GM19099 (cell line): ENCODE measurements around the gene LRRC34.
A peak's percentile ranks its signal among the peaks of the same experiment; 100 is the strongest.

Experiments
- POLR2A ChIP-seq: IDR thresholded peaks from 3 replicates; pipeline ENCODE4 v1.6.1; 2011; ENCODE audit warnings: low read depth; ENCODE audit not compliant: insufficient read length; ENCODE audit errors: extremely low read depth

LRRC34 gene

DNA sequence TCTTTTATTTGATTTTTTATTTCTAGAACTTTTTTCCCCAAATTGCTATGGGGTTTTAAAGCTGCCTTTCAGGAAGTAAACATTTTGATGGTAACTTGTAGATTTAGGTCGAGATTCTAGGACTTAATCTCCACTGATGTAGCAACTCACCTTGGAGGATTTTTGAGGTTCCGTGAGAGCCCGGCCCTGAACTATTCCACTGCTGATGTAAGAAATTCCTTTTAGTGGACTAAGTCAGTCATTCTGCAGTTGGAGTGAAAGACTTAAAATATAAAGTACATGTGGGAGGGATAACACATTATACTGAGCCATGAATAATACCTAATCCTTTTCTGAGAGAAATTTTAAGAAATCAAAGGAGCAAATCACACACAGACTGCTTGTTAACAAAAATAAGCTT lies 12.6 kb upstream of the LRRC34 start:
- TF ChIP-seq POLR2A: no peak

DNA sequence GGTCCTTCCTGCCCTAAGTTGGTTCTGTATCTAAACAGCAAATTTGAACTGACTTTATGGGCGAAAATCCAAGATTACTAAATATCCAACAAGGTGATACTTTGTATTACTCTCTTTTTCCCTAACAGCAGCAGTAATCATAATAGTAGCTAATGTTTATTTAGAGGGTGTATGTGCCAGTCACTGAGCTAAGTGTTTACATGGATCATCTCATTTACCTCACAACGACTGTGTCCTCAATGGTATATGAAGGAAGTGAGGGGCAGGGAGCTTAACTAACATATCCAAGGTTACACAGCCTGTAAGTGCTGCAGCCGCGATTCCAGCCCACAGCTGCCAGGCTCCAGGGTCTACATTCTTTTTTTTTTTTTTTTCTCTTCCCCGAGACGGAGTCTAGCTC lies 10.3 kb upstream of the LRRC34 start:
- TF ChIP-seq POLR2A: no peak

DNA sequence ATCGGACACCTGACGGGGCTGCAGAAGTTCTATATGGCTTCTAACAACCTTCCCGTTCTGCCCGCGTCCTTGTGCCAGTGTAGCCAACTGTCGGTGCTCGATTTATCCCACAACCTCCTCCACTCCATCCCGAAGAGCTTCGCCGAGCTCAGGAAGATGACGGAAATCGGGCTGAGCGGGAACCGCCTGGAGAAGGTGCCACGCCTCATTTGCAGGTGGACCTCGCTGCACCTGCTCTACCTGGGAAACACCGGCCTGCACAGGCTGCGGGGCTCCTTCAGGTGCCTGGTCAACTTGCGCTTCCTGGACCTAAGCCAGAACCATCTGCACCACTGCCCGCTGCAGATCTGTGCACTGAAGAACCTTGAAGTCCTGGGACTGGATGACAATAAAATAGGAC lies 9.8 kb upstream of the LRRC34 start:
- no peak for TF ChIP-seq POLR2A

DNA sequence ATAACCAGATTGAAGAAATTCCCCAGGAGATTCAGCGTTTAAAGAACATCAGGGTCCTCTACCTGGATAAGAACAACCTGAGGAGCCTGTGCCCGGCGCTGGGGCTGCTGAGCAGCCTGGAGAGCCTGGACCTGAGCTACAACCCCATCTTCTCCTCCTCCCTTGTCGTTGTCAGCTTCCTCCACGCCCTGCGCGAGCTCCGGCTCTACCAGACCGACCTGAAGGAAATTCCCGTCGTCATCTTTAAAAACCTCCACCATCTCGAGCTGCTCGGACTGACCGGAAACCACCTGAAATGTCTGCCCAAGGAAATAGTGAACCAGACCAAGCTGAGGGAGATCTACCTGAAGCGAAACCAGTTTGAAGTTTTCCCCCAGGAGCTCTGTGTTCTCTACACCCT lies 9.4 kb upstream of the LRRC34 start:
- no peak for TF ChIP-seq POLR2A

DNA sequence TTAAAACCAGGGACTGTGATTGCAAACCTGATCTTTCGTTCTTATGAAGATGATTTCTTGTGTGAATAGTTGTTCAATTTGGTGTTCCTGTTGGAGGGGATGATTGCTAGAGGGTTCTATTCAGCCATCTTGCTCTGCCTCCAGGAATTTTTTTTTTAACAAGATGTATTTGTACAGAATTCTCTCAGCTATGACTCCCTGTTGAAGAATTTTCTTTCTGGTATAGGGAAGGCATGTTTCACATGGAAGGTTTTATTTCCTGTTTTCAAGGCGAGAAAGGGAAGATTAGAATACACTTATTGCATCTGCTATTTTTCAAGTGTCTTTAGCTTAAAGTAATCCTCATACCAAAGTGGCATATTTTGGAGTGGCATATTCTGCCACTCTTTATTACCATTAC lies 5.6 kb upstream of the LRRC34 start:
- TF ChIP-seq POLR2A: no peak

DNA sequence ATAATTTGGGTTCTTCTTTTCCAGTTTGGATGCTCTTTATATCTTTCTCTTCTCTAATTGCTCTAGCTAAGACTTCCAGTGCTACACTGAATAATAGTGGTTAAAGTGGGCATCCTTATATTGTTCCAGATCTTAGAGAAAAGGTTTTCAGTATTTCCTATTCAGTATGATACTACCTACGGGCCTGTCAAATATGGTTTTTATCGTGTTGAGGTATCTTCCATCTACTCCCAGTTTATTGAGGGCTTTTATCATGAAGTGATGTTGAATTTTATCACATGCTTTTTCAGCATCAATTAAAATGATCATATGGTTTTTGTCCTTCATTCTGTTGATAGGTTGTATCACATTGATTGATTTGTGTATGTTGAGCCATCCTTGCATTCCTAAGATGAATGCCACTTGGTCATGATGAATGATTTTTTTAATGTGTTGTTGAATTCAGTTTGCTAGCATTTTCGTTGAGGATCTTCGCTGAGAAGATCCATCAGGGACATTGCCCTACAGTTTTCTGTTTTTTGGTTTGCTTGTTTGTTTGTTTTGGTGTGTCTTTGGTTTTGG lies 3.0 kb upstream of the LRRC34 start:
- TF ChIP-seq POLR2A: no peak

DNA sequence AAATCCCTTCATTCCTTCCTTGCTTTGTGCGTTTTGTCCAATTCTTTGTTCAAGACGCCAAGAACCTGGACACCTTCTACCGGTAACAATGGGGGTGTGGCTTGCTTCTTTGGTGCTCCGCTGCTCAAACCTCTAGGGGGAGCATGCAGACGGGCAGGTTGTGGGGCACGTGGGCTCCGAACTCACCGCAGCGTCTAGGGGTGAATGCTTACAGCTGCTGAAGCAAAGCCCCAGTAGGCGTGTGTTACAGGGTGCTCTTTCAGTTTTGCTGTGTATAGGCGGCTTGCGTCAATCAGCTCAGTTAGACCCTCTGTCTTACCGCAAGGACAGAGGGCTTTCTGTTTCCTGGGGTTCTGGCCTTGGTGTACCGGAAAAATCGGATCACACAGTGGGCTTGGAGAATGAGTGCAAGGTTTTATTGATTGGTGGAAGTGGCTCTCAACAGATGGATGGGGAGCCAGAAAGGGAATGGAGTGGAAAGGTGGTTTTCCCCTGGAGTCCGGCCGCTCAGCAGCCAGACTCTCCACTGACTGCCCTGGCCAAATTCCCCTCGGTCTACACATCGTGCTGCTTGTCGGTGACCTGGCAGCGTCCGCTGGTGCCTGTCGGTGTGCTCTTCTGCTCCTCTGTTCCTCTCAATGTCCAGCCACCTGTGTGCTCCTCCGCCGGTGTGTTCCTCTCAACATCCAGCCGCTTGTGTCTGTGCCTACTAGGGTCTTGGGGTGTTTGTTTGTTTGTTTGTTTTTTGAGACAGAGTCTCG lies 1.2 kb upstream of the LRRC34 start:
- TF ChIP-seq POLR2A: peak; percentile 47

DNA sequence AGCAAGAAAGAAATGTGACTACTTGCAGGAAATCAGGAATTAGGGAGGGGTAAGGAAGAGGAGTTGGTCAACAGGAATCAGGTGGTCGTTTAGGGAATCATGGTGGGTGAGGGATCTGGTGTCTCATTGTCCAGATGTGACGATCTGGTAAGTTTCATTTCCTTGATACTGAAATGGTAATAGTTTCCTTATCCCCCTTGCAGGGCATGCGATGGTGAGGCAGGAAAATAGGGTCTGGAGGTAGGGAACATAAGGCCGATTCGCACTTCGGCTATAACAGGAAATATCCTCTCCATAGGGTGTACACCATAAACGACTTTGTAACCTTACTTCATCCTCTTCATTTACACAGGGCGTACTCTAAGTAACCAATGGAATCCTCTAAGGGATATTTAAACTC lies 574 bp upstream of the LRRC34 start:
- TF ChIP-seq POLR2A: no peak

DNA sequence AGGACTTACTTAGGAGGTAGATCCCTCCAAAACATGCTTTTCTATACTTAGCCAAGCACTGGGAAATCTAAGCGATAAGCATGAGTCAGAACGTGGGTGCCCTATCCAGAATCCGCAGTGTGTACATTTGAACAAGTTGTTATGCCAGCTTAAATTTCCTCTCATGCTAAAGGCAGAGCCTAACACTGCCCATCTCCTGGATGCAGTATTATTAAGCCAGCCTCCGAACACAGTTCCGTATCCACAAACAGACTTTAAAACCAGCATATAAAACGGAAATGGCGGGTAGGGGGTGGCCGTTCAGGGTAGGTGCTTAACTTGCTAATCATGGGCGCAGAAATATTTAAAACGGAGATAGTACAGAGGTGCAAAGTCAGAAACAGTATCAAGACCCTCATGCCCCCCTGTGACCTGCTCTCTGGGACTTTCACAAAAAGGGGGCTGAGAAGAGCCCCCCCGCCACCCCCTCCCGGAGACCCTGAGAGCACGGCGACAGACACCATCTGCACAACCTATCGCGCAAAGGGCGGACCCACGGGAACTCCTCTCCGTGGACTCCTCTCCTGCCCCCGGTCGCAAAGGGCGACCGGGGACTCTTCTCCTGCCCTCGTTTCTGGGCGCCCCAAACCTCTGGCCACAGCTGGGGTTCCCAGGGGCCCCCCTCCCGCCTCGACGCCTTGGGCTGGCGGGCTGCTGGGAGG lies 923 bp downstream of the LRRC34 start:
- TF ChIP-seq POLR2A: no peak

DNA sequence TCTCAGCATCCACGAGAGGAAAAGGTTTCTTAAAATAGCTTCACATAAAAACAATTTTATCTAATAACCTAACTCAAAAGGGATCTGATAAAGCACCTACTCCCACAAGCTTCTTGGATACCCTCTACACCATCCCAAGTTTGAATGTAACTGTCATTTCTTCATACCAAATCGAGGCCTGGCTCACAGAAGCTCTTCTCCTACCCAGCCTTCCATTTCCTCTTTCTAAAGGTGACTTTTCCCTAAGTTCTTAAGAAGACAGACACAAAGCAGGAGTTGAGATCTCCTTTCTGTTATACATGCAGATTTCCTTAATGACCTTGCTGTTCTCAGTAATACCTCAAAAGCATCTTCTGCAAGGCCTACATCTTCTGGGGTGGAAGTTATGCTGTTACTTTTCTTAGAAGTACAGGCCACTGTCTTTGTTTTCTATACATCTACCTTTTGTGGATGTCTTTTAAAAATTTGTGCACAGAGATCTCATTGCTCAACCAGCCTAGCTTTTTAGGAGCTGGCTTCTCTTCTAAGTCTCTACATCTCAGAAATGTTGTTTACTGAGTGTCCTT lies 3.4 kb downstream of the LRRC34 start:
- TF ChIP-seq POLR2A: no peak

DNA sequence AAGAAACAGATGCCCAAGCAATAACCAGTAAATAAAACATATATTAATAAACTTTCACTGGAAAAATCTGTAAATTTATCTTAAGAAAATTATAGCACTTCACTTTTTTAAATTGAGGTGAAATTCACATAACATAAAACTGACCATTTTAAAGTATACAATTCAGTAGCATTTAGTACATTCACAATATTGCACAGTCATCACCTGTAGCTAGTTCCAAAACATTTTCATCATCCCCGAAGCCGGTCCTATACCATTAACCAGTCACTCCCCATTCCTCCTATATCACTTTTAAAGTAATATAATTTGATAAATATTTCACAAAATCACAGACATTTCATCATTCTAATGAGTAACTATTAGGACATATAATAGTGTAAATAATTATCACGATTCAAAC lies 8.0 kb downstream of the LRRC34 start:
- no peak for TF ChIP-seq POLR2A

DNA sequence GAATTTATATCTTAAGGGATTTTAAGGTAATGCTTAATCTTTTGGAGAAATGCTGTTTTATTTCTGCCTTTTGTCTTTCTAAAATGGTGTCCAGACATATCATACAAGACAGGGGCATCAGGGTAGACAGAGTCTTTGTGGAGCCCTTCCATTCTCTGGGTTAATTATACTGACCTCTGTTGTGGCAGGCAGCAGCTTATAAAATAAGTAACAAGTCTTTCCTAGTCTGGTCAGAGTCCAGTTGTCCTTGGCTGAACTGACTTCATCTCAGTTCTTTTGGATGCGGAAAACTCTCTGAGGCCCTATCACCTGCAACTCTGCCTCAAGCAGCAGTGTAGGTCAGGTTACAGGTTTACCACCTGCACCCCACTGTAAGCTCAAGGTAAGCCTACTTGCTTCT lies 20.3 kb downstream of the LRRC34 start:
- no peak for TF ChIP-seq POLR2A

DNA sequence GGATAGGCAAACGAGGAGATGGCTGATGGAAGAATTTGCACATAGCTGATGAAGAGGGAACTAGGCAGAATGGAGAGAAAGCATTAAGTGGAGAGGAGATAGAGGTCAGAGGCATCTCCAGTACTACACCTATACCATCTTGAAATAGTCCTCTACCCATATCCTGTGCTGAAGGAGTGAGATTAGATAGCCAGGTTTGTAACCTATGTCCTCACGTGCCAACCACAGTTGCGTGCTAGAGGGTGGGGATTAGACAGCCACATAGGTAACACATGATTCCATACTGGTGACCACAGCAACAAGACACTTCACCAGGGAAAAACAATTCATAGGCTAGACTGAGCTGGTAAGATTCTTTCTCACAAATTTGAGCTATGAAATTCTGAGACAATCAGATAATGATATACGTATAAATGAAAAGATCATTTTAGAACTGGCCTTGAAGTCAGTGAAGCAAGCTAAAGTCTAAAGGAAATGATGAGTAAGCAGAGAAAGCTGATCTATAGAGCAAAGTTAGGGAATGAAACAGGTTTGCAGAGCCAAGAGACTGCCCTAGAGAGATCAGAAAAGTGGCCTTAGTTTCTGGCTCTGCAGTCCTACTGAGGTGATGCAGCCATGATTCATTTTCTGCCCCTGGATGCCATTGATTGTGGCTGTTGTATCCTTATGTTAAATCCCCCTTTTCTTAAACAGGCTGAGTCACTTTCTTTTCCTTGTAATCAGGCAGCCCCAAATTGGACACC lies 21.8 kb downstream of the LRRC34 start:
- no peak for TF ChIP-seq POLR2A

DNA sequence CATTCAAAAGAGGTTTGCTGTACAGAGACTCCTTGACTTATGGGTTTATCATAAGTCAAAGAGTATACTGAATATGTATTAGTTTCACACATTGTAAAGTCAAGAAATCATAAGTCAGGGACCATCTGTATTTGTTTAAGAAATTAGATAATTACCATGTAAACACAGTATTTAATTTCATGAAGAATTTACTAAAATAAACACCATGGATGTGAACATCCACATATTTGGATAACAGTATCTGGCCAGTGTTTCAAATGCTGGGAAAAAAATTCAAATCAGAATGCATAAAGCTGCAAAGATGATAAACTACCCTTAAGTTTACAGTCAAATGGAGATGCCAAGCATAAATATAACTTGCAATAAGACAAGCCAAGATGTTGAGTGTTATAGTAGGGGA lies 22.5 kb downstream of the LRRC34 start:
- no peak for TF ChIP-seq POLR2A

DNA sequence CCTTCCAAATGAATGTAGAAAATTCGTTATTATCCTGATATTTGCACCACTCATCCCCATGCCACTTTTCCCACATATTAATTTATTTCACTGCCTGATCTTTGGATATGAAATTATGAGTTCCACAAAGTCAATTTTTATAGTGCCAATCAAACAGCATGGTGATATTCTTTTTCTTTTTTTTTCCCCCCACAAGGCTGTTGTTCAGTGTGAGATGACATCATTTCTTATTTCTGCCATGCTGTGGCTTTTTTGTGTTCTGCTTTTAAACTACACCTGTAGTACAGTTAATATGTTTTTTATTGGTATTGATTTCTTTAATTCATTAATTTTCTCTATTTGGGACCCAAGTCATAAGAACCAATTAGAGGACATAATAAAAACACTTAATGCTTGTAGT lies 24.9 kb downstream of the LRRC34 start:
- no peak for TF ChIP-seq POLR2A
